ENCODE data around the gene AK9.

- TF ChIP-seq, protein P1, sequence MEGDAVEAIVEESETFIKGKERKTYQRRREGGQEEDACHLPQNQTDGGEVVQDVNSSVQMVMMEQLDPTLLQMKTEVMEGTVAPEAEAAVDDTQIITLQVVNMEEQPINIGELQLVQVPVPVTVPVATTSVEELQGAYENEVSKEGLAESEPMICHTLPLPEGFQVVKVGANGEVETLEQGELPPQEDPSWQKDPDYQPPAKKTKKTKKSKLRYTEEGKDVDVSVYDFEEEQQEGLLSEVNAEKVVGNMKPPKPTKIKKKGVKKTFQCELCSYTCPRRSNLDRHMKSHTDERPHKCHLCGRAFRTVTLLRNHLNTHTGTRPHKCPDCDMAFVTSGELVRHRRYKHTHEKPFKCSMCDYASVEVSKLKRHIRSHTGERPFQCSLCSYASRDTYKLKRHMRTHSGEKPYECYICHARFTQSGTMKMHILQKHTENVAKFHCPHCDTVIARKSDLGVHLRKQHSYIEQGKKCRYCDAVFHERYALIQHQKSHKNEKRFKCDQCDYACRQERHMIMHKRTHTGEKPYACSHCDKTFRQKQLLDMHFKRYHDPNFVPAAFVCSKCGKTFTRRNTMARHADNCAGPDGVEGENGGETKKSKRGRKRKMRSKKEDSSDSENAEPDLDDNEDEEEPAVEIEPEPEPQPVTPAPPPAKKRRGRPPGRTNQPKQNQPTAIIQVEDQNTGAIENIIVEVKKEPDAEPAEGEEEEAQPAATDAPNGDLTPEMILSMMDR (IDR thresholded peaks at IDR 0.05), result no peak
- TF ChIP-seq POLR2A (IDR thresholded peaks at IDR 0.05; ENCODE audit: low read depth), result no peak
- no peak for TF ChIP-seq EP300 (IDR thresholded peaks at IDR 0.05)
These were observed 180.6 kb downstream of the AK9 start for GRCh38 chr6:109510358-109510757.
